Liver (tissue), 3 donors: ENCODE measurements around the gene SESN3.

ENCODE experiments used
- CTCF ChIP-seq: fragments of 150-350 bp; IDR thresholded peaks from 2 replicates; pipeline ENCODE4 v1.5.1; 2017; ENCODE audit warnings: improper control_type of control experiment, low read depth, low read length; ENCODE audit not compliant: missing input control
- RAD21 ChIP-seq, 2 donors: IDR thresholded peaks; 2 replicates each; pipeline ENCODE4 v1.6.1; 2016; ENCODE audit warnings: antibody characterized with exemption in 2 of 2, mild to moderate bottlenecking in 2 of 2
- donor health status: healthy.
- donor health status: healthy.

- TF ChIP-seq RAD21 (IDR thresholded peaks at IDR 0.05) = no peak
- TF ChIP-seq CTCF = no peak
Observed at GRCh38 chr11:95277868-95278267, 46.9 kb upstream of the SESN3 start.
